DMS153 treated with DMSO at 0.1 percent for 48 hours (cell line): ENCODE measurements around the gene APOD.
A peak's percentile ranks its signal among the peaks of the same experiment; 100 is the strongest.
"Not testable (repeated sequence)": the region's sequence is repeated elsewhere in the genome, so short reads cannot be mapped to it uniquely, and the experiment has no call there.

Experiments used
- DNase-seq: peaks from one replicate; lab custom pipeline; 2025; ENCODE audit not compliant: unreplicated experiment; lab: John Stamatoyannopoulos, UW

Gene APOD

DNA sequence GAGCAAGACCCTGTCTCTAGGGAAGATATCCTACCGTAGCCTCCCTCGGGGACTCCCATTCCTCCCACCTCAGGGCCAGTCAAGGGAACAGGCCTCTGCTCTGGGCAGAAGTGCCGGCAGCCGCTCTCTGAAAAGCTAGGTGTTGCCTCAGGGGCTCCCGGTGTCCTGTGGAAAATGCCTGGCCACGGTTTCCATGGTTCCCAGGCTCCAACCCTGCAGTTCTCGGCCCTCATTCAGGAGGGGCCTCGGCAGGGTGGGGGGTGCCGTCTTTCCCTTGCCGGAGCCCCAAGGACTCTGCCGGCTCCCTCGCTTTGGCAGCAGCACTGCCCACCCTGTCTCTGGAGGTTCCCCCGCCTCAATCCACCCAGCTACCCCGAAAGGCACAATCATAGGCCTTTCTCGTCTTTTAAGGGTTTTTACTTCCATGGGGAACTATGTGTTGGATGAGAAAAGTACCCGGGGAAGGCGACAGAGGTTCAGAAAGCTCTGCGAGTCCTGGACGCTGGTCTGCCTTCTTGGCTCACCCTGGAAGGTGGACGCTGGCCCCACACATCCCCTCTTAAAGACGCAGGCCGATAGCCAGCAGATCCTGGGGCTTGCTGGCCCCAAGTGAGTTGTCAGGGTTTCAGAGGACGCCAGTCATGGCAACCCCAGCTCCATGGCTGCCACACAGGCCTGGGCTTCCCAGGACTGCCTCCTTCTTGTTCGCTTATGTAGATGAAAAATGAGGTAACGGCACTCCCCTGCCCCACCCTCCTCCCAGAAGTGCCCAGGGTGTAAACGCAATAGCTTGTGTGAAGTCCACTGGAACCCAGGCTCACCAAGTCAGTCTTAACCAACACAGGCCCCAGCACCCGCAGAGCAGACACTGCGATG is 34.3 kb upstream of the APOD start:
- not testable (repeated sequence) for DNase-seq

DNA sequence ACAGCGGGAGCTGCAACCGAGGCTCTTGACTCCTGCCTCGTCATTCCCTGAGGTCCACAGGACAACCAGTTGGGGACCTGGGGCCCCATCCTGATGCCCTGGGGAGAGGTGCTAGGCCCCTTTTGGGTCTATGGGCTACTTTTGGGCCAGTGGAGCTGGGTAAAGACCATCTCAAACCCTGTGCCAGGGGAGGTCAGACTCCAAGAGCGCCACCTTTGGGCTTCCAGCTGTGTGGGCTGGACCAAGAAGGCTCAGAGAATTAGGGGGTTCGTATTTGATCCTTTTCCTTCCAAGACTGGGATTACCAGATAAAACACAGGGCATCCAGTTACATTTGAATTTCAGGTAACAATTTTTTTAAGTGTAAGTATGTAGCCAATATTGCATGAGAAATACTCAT is 33.4 kb upstream of the APOD start:
- not testable (repeated sequence) for DNase-seq

DNA sequence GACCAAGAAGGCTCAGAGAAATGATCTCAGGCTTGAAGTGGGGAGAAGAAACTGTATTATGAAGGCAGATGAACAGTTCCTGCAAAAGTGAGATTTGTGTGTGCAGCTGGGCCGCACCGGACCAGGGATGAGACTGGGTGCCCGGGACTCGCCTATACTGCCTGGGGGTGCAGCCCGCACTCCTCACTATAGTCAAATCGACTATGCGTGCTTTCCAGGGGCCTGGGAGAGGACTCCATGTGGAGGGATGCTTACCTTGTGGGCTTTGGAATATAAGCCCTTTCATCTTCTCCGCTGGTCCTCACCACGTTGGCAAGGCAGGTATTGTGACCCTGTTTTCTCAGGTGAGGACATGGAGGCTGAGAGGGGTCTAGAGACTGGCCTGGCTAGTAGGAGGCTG is 32.9 kb upstream of the APOD start:
- no peak for DNase-seq

DNA sequence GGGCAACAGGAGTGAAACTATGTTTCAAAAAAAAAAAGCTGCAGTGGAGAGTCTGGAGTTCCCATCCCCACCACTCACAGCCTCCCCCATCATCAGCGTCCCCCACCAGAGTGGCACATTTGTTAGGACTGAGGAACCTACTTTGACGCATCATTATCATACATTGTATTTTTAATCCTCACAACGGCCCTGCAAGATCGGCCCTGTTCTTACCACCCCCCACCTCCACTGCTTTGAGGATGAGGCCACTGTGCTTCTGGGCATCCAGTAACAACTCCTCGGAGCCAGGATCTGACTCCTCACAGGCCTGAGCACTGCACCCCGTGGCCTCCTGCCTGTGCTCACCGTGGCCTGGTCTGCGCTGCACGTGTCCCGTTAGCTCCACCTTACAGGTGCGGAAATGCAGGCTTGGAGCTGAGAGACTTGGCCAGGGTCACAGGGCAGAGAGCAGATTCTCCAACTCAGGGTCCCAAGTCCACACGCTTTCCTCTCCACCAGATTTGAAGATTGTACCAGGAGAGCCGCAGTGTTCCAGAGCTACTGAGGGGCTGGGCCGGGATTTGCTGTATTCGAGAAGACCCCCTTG is 32.3 kb upstream of the APOD start:
- not testable (repeated sequence) for DNase-seq

DNA sequence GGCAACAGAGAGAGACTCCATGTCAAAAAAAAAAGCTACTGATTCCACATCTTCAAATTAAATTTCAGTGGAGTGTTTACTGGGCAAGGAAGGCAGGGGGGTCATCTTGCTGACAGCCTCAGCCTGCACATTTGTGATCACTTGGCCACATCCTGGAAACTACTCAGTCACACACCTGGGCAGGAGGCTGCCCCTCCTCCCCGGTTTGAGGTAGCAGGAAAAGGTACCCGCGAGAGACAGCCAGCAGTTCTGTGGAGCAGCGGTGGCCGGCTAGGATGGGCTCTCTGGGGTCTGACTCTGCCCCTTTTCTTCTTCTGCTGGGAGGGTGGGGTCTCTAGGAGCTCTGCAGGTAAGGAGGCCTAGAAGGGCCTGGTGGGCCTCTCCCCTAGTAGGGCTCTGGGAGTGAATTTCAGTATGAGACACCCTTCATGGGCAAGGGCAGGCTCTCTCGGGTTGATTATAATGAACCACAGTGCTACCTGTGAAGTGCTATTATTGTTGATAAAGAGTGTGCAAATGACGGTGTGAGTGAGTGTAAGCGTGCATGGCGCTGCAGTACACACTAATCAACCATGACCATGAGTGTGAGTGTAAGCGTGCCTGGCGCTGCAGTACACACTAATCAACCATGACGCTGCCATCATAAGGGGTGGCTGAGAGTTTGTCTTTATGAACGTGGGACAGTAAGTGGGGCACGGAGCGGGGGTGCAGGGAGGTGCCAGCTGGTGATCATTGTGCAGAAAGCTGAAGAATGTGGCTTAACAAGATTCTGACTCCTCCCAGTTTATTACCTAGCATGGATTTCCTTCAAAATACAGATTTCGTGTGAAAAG is 31.1 kb upstream of the APOD start:
- DNase-seq: peak; percentile 10

DNA sequence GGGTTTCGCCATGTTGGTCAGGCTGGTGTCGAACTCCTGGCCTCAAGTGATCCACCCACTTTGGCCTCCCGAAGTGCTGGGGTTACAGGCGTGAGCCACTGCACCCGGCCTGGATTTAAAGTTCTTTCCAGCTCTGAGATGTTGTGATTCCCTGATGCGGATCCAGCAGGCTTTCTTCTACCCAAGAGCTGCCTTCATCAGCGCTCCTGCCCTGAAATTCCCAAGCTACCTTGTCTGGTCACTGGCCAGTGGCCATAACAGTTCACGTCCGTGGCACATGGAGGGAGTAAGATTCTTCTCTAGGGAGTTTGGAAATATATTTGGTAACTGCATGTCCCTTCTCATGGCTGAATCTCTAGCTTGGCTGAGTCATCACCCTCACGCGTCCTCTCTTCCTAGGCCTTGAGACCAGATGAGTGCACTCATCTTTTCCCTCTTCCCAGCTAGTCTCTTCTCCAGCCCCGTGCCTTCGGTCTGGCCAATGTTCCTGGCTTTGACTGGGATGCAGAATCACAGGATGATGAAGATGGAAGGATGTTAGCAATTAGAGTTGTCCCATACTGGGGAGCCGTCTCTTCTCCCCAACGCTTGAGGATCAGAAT is 29.8 kb upstream of the APOD start:
- no peak for DNase-seq

DNA sequence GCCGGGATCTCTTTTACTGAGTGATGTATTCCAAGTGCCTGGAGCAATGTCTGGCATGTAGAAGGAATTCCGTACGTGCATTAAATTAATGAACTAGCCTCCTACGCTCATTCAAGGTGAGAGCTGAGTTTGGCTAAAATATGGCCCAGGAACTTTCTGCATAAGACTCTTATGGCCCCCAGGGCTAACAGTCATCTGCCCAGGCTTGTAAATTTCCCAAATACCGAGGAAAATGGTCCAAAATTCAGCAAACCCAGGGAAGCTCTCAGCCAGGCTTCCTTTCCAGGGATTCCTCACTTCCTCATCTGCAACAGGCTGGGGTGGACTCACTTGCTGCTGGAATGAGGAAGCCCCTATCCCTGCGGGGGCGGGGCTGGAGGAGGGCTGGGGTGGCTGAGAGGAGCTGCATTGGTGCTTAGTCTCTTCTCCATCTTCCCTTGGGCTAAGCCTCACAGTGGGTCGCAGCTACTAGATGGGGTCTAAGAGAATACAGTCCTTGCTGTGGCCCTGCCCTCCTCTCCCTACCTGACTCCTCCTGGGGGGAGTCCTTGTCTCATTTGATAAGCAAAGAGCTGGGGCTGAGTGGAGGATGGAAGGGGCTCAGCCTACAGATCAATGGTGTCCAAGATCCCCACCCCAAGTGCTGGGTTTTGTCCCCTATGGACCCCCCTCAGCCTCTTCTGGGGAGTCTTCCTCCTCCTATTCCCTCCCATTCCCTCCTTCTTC is 28.5 kb upstream of the APOD start:
- no peak for DNase-seq

DNA sequence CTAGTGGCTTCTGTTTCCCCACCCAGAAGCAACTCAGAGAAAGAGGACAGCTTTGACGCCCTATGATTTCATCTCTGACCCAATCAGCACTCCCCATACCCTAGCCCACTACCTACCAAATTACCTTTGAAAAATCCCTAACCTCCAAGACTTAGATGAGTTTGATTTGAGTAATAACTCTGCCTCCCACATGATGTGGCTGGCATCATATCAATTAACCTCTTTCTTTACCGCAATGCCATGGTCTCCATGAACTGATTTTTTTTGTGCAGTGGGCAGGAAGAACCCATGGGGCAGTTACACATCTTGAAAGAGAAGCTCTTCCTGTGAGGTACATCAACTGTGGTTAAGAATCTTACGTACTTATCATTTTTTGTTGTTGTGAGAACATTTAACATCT is 25.5 kb upstream of the APOD start:
- DNase-seq: no peak

DNA sequence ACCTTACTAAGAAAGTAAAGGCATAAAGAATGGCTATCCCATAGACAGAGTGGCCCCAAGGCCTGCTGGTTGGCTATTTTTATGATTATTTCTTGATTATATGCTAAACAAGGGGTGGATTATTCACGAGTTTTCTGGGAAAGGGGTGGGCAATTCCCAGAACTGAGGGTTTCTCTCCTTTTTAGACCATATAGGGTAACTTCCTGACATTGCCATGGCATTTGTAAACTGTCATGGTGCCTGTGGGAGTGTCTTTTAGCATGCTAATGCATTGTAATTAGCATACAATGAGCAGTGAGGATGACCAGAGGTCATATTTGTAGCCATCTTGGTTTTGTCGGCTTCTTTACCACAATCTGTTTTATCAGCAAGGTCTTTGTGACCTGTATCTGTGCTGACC is 18.0 kb upstream of the APOD start:
- DNase-seq: not testable (repeated sequence)

DNA sequence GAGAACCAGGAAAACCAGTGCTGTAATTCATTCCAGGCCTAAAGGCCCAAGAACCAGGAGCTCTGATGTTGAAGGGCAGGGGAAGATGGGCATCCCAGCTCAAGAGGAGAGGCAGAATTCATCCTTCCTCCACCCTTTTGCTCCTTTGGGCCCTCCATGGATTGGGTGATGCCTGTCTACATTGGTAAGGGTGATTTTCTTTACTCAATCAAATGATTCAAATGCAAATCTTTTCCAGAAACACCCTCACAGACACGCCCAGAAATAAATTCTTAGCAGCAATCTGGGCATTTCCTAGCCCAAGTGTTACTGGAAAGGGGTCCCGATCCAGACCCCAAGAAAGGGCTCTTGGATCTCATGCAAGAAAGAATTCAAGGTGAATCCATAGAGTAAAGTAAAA is 17.6 kb upstream of the APOD start:
- DNase-seq: no peak

DNA sequence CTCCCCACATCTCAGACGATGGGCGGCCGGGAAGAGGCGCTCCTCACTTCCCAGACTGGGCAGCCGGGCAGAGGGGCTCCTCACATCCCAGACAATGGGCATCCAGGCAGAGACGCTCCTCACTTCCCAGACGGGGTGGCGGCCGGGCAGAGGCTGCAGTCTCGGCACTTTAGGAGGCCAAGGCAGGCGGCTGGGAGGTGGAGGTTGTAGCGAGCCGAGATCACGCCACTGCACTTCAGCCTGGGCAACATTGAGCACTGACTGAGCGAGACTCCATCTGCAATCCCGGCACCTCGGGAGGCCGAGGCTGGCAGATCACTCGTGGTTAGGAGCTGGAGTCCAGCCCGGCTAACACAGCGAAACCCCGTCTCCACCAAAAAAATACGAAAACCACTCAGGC is 16.2 kb upstream of the APOD start:
- not testable (repeated sequence) for DNase-seq

DNA sequence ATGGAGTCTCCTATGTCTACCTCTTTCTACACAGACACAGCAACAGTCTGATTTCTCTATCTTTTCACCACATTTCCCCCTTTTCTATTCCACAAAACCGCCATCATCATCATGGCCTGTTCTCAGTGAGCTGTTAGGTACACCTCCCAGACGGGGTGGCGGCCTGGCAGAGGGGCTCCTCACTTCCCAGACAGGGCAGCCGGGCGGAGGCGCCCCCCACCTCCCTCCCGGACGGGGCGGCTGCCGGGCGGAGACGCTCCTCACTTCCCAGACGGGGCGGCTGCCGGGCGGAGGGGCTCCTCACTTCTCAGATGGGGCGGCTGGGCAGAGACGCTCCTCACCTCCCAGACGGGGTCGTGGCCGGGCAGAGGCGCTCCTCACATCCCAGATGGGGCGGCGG is 15.8 kb upstream of the APOD start:
- not testable (repeated sequence) for DNase-seq

DNA sequence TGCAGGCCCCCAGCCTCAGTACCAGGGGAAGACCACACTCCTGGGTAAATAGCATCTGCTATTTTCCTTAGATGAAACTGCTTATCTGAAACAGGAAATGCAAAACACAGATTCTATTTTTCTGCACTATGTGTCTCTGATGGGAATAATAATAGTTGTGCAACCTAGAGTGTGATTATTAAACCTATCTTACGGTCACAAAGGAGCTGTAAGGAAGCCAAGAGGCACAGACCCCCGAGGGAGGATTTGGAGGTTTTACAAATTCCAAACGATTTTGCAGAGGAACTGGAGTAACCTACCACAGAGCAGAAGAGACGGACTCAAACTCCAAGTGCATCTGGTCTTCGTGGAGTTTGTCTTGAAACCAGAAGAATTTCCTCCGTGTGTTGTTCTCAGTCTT is 14.1 kb upstream of the APOD start:
- DNase-seq: no peak

DNA sequence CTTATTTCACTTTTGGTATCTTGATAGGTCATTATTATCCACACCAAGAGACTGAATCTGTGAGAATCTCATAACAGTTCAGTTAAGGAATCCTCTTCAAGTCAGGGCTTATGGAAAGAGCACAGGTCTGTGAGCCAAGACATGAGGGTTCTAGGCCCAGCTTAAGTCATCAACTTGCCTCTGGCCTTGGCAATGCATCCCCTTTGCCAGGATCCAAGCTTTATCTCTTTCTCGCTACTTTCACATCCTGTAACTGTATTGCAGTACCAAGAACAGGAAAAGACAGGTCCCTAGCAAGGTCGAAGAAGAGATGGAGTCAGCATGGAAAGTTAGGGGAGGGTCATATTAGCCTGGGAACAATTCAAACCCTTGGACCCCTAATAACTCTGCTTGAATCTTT is 13.5 kb upstream of the APOD start:
- DNase-seq: no peak

DNA sequence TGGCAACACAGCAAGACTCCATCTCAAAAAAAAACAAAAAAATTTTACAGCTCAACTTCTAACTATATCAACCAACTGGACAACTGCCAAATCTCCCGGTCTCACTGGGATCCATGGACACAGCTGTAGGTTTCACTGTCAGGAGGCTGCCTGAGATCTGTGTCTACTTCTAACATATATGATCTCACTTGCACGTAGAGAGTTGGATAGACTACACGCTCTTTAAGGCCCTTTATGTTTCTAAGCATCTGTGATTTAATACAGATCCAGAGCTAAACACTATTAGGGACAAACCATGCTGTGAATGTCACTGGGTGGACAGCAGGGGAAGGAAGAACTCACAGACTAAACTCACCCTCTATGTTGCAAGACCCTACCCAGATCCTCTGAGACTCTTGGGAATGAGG is 13.0 kb upstream of the APOD start:
- DNase-seq: no peak

DNA sequence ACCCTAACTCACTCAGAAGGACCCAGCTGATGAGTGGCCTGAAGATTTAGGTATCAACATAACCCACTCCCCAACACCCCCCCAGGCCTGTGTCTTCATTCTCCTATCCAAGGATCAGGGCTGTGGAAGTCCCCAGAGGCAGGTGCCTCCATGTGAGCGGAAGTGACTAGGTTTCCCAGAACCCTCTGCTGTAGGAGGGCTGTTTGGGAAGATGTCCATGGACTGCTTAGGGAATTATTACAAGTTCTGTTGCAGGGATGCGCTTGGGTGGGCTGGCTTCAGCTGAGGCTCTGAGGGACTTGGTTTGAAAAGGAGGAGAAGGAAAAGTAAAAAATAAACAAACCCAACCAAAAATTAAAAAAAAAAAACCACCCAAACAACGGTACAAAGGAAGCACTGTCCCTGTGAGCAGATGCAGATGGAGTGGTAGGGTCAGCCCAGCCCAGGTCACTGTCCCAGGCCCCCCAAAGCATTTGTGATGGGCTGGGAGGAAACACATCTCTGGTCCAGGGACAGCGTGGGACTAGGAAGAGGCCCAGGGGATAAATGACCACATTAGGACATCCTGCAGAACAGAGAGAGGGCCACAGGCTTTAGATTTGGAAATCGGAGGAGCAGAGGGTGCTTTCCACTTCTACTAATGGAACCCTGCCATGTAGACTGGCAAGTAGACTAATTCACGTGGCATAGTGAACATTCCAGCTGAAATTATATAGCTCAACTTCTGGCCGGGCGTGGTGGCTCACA is 12.2 kb upstream of the APOD start:
- DNase-seq: no peak

DNA sequence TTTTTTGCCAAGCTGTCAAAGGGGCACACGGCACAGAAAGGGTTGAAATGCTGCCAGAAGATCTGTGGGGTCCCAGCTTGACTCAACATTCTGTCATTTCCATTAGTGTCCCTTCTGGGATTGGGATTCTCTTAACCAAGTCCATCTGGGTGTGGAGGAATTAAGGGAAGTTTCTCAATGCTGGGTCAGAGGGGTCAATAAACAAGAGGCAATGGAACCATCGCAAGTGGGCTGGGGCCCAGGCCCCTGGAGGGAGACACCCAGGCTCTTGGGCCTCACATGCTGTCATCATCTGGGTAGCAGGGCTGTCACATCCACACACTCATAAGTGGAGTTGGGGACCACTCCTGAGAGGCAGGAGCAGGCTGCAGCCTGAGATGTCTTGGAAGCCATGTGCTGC is 8.1 kb upstream of the APOD start:
- DNase-seq: no peak

DNA sequence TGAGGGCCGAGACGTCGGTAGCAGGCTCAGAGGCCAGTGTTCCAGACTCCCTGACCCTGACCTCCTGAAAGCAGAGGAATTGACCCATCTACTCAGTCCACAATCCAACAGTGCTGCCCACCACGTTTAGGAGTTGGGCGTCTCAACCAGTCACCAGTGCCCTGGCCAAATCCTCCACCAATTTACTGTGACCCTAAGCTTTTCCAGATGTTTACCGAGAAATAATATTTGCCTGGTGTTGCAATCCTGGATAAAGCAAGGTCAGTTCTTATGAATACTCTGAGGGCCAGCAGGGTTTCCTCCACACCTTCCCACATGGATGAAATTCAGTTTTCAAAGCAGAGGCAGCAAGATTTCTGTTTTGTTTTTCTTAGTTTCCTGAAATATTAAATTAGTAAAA is 7.5 kb upstream of the APOD start:
- DNase-seq: no peak

DNA sequence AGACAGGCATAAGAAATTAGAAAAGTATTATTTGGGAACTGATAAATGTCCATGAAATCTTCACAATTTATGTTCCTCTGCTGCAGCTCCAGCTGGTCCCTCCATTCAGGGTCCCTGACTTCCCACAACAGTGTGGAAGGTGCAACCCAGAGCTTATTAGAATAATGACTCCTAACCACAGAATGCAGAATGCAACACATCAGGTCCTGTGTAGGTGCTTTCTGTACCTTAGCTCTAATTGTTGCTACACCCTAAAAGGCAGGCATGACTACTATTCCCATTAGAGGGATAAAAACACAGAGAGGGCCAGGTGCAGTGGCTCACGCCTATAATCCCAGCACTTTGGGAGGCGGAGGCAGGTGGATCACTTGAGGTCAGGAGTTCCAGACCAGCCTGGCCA is 6.6 kb upstream of the APOD start:
- DNase-seq: not testable (repeated sequence)

DNA sequence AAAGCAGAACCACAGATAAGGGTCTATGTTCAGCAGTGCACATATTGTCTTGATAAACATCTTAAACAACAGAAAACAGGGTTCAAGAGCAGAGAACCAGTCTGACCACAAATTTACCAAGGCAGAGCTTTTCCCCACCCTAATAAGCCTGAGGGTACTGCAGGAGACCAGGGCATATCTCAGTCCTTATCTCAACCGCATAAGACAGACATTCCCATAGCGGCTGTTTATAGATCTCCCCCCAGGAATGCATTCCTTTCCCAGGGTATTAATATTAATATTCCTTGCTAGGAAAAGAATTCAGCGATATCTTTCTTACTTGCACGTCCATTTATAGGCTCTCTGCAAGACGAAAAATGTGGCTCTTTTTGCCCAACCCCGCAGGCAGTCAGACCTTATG is 6.1 kb upstream of the APOD start:
- not testable (repeated sequence) for DNase-seq
